ENCODE data around the gene EHMT1. TPM values are rescaled to one million over a fixed set of nuclear protein-coding genes. Genes with fewer than 3 reads are reported as not detected.

EHMT1 gene
- total RNA-seq, 6 experiments from 2014 or later = 41.0 to 116 (median 46.9) TPM

DNA sequence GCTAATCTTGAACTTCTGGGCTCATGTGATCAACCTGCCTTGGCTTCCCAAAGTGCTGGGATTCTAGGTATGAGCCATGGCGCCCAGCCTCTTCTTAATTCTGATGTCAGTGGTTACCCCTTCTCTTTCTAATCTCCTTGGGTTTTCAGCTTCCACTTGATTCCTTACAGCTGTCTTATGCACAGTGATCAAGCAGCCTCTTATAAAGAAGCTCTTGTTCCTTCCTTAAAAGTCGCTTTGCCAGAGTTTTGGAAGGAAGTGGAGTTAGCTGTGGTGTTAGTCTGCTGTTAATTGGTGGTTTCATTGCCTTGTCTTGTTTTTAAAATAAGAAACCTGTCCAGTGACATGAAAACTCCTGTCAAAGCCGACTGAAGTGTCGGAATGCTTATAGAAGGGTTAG is 130.7 kb downstream of the EHMT1 start:
- Mint-ChIP-seq H3K4me1 (ENCODE audit: low read depth) (peaks cover 8% of the 10 kb centered on the region; the same call in 1 of the 2 replicates), H3K36me3 (ENCODE audit: low read depth) (peaks cover 38% of the 10 kb centered on the region), H3K4me3 (no peak overlapping the region), H3K27ac (no peak overlapping the region; the same call in 1 of the 2 replicates), H3K9me3 (no peaks in the 10 kb centered on the region), H3K27me3 (ENCODE audit: insufficient read depth) (peaks cover 9% of the 10 kb centered on the region)
- DNase-seq = no peak
- TF ChIP-seq, protein P1, sequence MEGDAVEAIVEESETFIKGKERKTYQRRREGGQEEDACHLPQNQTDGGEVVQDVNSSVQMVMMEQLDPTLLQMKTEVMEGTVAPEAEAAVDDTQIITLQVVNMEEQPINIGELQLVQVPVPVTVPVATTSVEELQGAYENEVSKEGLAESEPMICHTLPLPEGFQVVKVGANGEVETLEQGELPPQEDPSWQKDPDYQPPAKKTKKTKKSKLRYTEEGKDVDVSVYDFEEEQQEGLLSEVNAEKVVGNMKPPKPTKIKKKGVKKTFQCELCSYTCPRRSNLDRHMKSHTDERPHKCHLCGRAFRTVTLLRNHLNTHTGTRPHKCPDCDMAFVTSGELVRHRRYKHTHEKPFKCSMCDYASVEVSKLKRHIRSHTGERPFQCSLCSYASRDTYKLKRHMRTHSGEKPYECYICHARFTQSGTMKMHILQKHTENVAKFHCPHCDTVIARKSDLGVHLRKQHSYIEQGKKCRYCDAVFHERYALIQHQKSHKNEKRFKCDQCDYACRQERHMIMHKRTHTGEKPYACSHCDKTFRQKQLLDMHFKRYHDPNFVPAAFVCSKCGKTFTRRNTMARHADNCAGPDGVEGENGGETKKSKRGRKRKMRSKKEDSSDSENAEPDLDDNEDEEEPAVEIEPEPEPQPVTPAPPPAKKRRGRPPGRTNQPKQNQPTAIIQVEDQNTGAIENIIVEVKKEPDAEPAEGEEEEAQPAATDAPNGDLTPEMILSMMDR (IDR thresholded peaks at IDR 0.05) = no peak

DNA sequence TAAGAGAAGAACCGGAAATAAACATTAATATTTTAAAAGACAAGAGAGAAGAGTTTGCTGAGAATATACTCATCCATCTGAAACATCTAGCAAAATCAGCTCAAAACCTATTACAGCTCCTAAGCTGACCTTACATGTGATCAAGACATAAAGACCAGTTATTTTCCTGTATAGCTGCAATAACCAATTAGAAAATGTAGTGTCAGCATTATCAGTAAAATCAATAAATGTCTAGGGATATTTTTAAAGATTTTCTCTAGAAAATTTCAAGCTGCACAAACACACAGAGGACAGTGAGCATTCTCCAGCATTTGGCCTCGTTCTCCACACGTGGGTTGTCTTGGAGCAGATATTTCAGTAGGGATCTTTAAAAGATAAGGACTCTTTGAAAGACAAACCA is 131.2 kb downstream of the EHMT1 start:
- peaks cover 7% of the 10 kb centered on the region for H3K27me3 Mint-ChIP-seq (ENCODE audit: insufficient read depth)
- DNase-seq = no peak
- peaks cover 43% of the 10 kb centered on the region for H3K36me3 Mint-ChIP-seq (ENCODE audit: low read depth)
- no peak overlapping the region for H3K27ac Mint-ChIP-seq
- H3K9me3 Mint-ChIP-seq = peaks cover under 1% of the 10 kb centered on the region; the same call in 1 of the 2 replicates
- H3K4me1 Mint-ChIP-seq (ENCODE audit: low read depth) = peaks cover 8% of the 10 kb centered on the region; the same call in 1 of the 2 replicates
- no peak overlapping the region for H3K4me3 Mint-ChIP-seq
- TF ChIP-seq, protein P1 (IDR thresholded peaks at IDR 0.05) = no peak

DNA sequence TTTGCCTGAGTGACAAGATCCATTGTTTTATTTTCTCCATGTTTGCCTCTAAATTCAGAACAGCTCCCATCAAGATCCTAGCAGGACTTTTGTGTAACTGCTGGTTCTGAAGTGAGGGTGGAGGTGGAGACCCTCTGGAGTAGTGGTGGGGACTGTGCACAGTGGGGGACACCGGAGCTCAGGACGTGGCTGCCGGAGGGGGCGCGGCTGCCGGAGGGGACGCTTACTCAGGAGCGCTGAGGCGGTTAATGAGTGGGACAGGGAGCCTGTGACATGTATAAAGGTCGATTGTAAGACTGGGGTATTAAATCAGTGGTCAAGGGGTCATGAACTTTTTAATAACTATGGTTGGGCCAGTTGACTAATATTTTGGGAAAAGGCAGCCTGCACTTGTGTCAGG is 131.8 kb downstream of the EHMT1 start:
- H3K27me3 Mint-ChIP-seq (ENCODE audit: insufficient read depth) = peaks cover 7% of the 10 kb centered on the region
- H3K27ac Mint-ChIP-seq = no peak overlapping the region
- TF ChIP-seq, protein P1 (IDR thresholded peaks at IDR 0.05) = no peak
- H3K4me1 Mint-ChIP-seq (ENCODE audit: low read depth) = peaks cover 6% of the 10 kb centered on the region; the same call in 1 of the 2 replicates
- no peak for DNase-seq
- H3K4me3 Mint-ChIP-seq = no peak overlapping the region
- peaks cover 49% of the 10 kb centered on the region for H3K36me3 Mint-ChIP-seq (ENCODE audit: low read depth)
- peaks cover 6% of the 10 kb centered on the region for H3K9me3 Mint-ChIP-seq

DNA sequence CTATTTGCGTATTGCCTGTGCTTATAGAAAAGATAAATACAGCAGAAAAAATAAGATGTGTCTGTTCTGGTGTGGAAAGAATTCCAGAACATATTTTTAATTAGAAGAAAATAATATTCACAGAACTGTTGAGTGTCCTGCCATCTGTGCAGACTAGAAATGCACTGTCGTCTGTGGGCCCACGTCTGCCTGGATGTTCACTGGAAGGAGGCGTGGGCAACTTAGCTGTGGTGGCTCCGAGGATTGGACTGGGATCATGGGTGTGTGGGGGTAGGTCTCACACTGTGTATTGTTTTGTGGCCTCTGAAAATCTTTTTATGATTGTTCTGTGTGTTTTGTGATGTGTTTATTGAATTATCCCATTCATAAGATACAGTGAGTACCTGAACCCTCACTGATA is 132.8 kb downstream of the EHMT1 start:
- no peak overlapping the region for H3K27ac Mint-ChIP-seq
- peaks cover 7% of the 10 kb centered on the region for H3K9me3 Mint-ChIP-seq
- no peak for DNase-seq
- peaks cover 56% of the 10 kb centered on the region for H3K36me3 Mint-ChIP-seq (ENCODE audit: low read depth)
- H3K4me1 Mint-ChIP-seq (ENCODE audit: low read depth) = peaks cover 7% of the 10 kb centered on the region
- H3K27me3 Mint-ChIP-seq (ENCODE audit: insufficient read depth) = peaks cover 7% of the 10 kb centered on the region
- no peak overlapping the region for H3K4me3 Mint-ChIP-seq
- TF ChIP-seq, protein P1 (IDR thresholded peaks at IDR 0.05) = no peak

DNA sequence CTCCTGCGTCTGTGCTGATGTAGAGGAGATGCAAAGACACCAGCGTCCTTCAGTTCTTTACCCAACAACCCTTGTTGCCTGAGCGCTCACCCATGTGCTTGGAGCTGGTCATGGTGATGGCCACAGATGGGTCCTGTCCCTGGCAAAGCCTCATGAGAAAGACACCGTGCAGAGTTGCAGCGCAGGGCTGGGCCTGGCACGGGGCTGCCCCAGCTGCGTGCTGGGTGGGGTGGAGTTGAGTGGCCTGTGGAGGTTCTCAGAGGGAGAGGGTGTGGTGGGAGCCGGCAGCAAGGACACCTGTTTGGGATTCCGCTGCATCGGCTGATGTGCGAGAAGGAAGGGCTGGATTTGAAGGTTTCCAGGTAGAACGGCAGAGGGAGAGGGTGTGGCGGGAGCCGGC is 133.6 kb downstream of the EHMT1 start:
- Mint-ChIP-seq H3K9me3 (peaks cover 7% of the 10 kb centered on the region), H3K36me3 (ENCODE audit: low read depth) (peaks cover 53% of the 10 kb centered on the region), H3K4me3 (no peak overlapping the region), H3K27ac (no peak overlapping the region), H3K27me3 (ENCODE audit: insufficient read depth) (peaks cover 7% of the 10 kb centered on the region), H3K4me1 (ENCODE audit: low read depth) (peaks cover 16% of the 10 kb centered on the region)
- no peak for DNase-seq
- TF ChIP-seq, protein P1 (IDR thresholded peaks at IDR 0.05) = no peak

Data from HFFc6 (cell line).